Tibial nerve (tissue), 4 donors: ENCODE results near the gene EIF2B2.

Experiments used
- CTCF ChIP-seq, 5 experiments: fragments of 200-600 bp in 3 of 5; fragments of 450-650 bp in 2 of 5; sonication (generic) in 3 of 5; IDR thresholded peaks; one replicate each; pipeline ENCODE4 v1.5.1; 2016 to 2019; ENCODE audit warnings: antibody characterized with exemption in 5 of 5, mild to moderate bottlenecking in 3 of 5, moderate library complexity in 2 of 5
- EP300 ChIP-seq, 2 donors: sonication (generic); formaldehyde crosslinking; IDR thresholded peaks; one replicate each; pipeline ENCODE4 v1.6.1; 2017; ENCODE audit warnings: antibody characterized with exemption in 2 of 2, mild to moderate bottlenecking in 1 of 2
- POLR2A ChIP-seq, 2 donors: fragments of 450-650 bp; IDR thresholded peaks; one replicate each; pipeline ENCODE4 v1.6.1; 2017; ENCODE audit warnings: antibody characterized with exemption in 2 of 2, mild to moderate bottlenecking in 2 of 2, moderate library complexity in 2 of 2

- TF ChIP-seq POLR2A (IDR thresholded peaks at IDR 0.05) = no peak
- no peak for TF ChIP-seq CTCF (IDR thresholded peaks at IDR 0.05)
- no peak for TF ChIP-seq EP300 (IDR thresholded peaks at IDR 0.05)
These were observed 23.2 kb downstream of the EIF2B2 start for GRCh38 chr14:75025876-75026275.
